SIG-M5 treated with dmso at 0.1 percent for 504 hours (cell line): ENCODE results near the gene CPLX3.

Experiments
- DNase-seq: peaks from one replicate; lab custom pipeline; 2025; ENCODE audit not compliant: unreplicated experiment; lab: John Stamatoyannopoulos, UW

CPLX3 gene

GRCh38 chr15:74869726-74870407, 43.4 kb downstream of the CPLX3 start:
- peak; percentile 94 for DNase-seq

GRCh38 chr15:74870436-74871215, 44.2 kb downstream of the CPLX3 start:
- DNase-seq = peak; percentile 22

- DNase-seq = no peak
Observed at GRCh38 chr15:74872702-74873035, 46.2 kb downstream of the CPLX3 start.

- DNase-seq = peak; percentile 95
Observed at GRCh38 chr15:74873036-74873755, 46.8 kb downstream of the CPLX3 start, which contains the start of gene SCAMP2. Gene SCAMP2, minus strand, starts transcription at chr15:74873365. Its CDS starts 110 bp downstream, at chr15:74873255.

GRCh38 chr15:74873756-74874424, 47.5 kb downstream of the CPLX3 start:
- DNase-seq = peak; percentile 54

GRCh38 chr15:74878273-74878672, 51.8 kb downstream of the CPLX3 start:
- no peak for DNase-seq
